ENCODE results near the gene RAE1.
"Not testable (repeated sequence)": the region's sequence is repeated elsewhere in the genome, so short reads cannot be mapped to it uniquely, and the experiment has no call there.

The RAE1 gene

DNA sequence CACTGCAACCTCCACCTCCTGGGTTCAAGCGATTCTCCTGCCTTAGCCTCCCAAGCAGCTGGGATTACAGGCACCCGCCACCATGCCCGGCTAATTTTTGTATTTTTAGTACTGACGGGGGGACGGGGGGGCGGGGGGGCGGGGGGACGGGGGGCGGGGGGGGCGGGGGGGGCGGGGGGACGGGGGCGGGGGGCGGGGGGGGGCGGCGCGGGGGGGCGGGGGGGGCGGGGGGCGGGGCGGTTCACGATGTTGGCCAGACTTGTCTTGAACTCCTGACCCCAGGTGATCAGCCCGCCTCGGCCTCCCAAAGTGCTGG, 371 bp upstream of the RAE1 start:
- H3K27ac ChIP-seq (ENCODE audit: low read length); H3K9me3 ChIP-seq (ENCODE audit: control insufficient read depth, low read depth, low read length): not testable (repeated sequence)

DNA sequence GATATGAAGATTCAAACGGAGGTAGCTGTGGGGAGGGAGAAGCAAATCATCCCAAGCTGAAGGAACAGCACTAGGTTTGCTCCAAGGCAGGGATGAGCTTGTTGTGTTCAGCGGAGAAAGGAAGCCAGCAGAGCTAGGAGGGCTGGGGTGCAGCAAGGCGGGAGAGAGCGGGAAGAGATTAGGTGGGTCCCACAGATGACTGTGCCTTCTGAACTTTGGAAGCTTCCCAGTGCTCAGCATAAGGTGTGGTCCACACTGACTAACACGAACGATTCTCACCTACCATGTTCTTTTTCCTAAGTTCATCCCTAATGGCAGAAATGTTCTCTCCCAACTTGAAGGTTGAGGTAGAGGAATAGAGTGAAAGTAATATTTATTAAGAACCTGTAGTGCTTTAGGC, 1.2 kb downstream of the RAE1 start:
- Histone ChIP-seq H3K9ac (ENCODE audit: low read length) (no peak overlapping the region), H3K4me3 (ENCODE audit: low read length) (peak overlapping the region; percentile 90), H3K9me3 (ENCODE audit: control insufficient read depth, low read depth, low read length) (no peaks in the 10 kb centered on the region), H3K36me3 (ENCODE audit: control insufficient read depth, low read depth, low read length) (peaks cover 27% of the 10 kb centered on the region), H3K27me3 (ENCODE audit: control insufficient read depth, insufficient read depth, low read length) (no peaks in the 10 kb centered on the region), H3K4me1 (ENCODE audit: control insufficient read depth, low read depth, low read length) (peaks cover 7% of the 10 kb centered on the region), H3K27ac (ENCODE audit: low read length) (no peak overlapping the region)

More for the DNA sequence above, 371 bp upstream of the RAE1 start:
- Histone ChIP-seq H3K9ac (ENCODE audit: low read length) (peak overlapping the region; percentile 78), H3K36me3 (ENCODE audit: control insufficient read depth, low read depth, low read length) (peaks cover 27% of the 10 kb centered on the region), H3K4me3 (ENCODE audit: low read length) (peak overlapping the region; percentile 90)
- not testable (repeated sequence) for H3K27me3 ChIP-seq (ENCODE audit: control insufficient read depth, insufficient read depth, low read length); H3K4me1 ChIP-seq (ENCODE audit: control insufficient read depth, low read depth, low read length)

DNA sequence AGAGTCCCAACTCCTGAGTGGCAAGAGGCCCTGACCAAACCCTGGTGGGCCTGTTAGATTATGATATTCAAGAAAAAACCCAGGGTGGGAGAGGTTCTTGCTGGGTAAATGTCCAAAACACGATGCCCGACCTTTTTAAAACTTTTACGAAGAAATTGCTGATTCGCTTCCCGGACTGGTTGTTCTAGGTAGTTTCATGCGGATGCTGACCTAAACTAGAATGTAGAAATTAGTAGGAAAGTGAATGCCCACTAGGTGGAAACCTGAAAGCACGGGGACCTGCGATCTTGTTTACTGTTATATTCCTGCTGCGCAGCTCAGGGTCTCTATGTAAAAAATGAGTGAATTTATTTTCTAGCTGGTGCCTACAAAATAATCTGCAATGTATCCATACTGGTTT, 2.3 kb downstream of the RAE1 start:
- no peak overlapping the region for H3K27ac ChIP-seq (ENCODE audit: low read length)
- no peak overlapping the region for H3K4me3 ChIP-seq (ENCODE audit: low read length)
- H3K4me1 ChIP-seq (ENCODE audit: control insufficient read depth, low read depth, low read length) = peaks cover 7% of the 10 kb centered on the region
- H3K27me3 ChIP-seq (ENCODE audit: control insufficient read depth, insufficient read depth, low read length) = no peaks in the 10 kb centered on the region
- peaks cover 27% of the 10 kb centered on the region for H3K36me3 ChIP-seq (ENCODE audit: control insufficient read depth, low read depth, low read length)
- H3K9me3 ChIP-seq (ENCODE audit: control insufficient read depth, low read depth, low read length) = no peaks in the 10 kb centered on the region
- H3K9ac ChIP-seq (ENCODE audit: low read length) = no peak overlapping the region

DNA sequence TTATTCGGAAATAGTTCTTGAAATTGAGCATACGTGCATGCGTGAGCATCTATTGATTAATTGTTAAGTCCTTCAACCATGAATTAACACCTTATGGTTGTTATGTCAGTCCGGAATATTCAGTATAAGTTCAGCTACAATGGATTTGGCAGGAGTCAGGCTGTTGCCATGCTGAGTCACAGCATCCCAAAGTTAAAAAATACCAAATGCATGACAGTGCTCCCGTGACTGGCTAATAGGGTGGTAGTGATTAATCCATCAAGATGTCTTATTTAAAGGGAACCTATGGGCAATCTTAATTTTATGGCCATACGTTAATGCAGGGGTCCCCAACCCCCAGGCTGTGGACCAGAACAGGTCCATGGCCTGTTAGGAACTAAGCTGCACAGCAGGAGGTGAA, 10.5 kb downstream of the RAE1 start:
- no peak overlapping the region for H3K9ac ChIP-seq (ENCODE audit: low read length)
- peaks cover 42% of the 10 kb centered on the region for H3K36me3 ChIP-seq (ENCODE audit: control insufficient read depth, low read depth, low read length)
- H3K27ac ChIP-seq (ENCODE audit: low read length) = no peak overlapping the region
- no peaks in the 10 kb centered on the region for H3K9me3 ChIP-seq (ENCODE audit: control insufficient read depth, low read depth, low read length)
- H3K27me3 ChIP-seq (ENCODE audit: control insufficient read depth, insufficient read depth, low read length) = no peaks in the 10 kb centered on the region
- H3K4me1 ChIP-seq (ENCODE audit: control insufficient read depth, low read depth, low read length) = no peaks in the 10 kb centered on the region
- no peak overlapping the region for H3K4me3 ChIP-seq (ENCODE audit: low read length)

DNA sequence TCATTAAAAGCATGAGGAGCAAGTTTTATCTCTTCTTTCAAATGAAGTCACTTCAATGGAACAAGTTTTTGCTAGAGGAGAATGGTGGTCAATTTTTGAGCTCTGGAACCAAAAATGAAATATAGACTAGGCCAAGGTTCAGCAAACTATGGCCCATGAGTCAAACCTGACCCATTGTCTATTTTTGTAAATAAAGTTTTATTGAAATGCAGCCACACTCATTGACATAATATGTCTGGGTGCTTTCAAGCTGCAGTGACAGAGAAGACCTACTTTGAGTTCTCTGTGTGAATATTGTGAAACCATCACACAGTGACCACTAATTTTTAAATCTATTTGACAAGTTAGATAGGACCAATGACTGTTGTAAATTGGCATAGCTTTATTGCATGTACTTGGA, 13.4 kb downstream of the RAE1 start:
- Histone ChIP-seq H3K27ac (ENCODE audit: low read length) (no peak overlapping the region), H3K9ac (ENCODE audit: low read length) (no peak overlapping the region), H3K9me3 (ENCODE audit: control insufficient read depth, low read depth, low read length) (no peaks in the 10 kb centered on the region), H3K36me3 (ENCODE audit: control insufficient read depth, low read depth, low read length) (peaks cover 71% of the 10 kb centered on the region), H3K4me3 (ENCODE audit: low read length) (no peak overlapping the region), H3K27me3 (ENCODE audit: control insufficient read depth, insufficient read depth, low read length) (no peaks in the 10 kb centered on the region), H3K4me1 (ENCODE audit: control insufficient read depth, low read depth, low read length) (no peaks in the 10 kb centered on the region)

DNA sequence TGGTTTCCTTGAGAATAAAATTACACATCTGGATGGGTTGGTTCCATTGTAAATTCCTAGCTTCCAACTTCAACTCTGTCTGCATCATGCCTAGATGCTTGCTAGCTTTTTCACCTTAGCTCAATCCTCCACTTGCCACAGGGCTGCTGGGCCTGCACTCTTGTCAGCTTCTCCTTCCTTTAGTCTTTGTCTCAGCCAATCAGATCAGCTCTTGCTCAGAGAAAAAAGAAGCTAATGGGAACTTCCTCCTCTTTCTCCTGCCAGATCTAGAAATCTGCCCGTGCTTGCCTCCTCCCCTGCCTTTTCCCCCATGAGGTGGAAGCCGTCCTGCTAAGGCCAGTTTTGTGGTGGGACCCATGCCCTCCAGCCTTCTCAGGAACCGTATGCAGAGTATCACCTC, 18.5 kb downstream of the RAE1 start:
- Histone ChIP-seq H3K27ac (ENCODE audit: low read length) (no peak overlapping the region), H3K9ac (ENCODE audit: low read length) (no peak overlapping the region), H3K4me3 (ENCODE audit: low read length) (no peak overlapping the region), H3K36me3 (ENCODE audit: control insufficient read depth, low read depth, low read length) (peaks cover 96% of the 10 kb centered on the region), H3K9me3 (ENCODE audit: control insufficient read depth, low read depth, low read length) (no peaks in the 10 kb centered on the region), H3K4me1 (ENCODE audit: control insufficient read depth, low read depth, low read length) (no peaks in the 10 kb centered on the region), H3K27me3 (ENCODE audit: control insufficient read depth, insufficient read depth, low read length) (no peaks in the 10 kb centered on the region)

DNA sequence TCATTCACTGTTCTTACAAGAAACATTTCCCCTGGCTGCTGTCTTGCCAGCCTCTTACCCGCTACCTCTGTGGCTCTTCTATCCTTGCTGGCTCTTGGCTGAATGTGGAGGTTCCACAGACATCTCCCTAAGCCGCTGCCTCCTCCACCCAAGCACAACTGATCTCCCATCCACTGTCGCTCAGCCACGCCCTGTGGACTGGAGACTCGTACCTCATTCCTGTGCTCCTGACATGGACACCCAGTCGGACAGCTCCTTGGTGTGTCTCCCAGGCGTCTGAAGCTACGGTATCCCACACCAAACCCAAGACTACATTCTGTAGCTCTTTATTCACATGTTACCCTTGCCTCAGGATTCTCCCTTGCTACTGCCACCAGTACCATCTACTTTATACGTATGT, 19.3 kb downstream of the RAE1 start:
- Histone ChIP-seq H3K9ac (ENCODE audit: low read length) (no peak overlapping the region), H3K36me3 (ENCODE audit: control insufficient read depth, low read depth, low read length) (peaks cover 99% of the 10 kb centered on the region), H3K9me3 (ENCODE audit: control insufficient read depth, low read depth, low read length) (no peaks in the 10 kb centered on the region), H3K4me1 (ENCODE audit: control insufficient read depth, low read depth, low read length) (no peaks in the 10 kb centered on the region), H3K27me3 (ENCODE audit: control insufficient read depth, insufficient read depth, low read length) (no peaks in the 10 kb centered on the region), H3K27ac (ENCODE audit: low read length) (no peak overlapping the region), H3K4me3 (ENCODE audit: low read length) (no peak overlapping the region)

DNA sequence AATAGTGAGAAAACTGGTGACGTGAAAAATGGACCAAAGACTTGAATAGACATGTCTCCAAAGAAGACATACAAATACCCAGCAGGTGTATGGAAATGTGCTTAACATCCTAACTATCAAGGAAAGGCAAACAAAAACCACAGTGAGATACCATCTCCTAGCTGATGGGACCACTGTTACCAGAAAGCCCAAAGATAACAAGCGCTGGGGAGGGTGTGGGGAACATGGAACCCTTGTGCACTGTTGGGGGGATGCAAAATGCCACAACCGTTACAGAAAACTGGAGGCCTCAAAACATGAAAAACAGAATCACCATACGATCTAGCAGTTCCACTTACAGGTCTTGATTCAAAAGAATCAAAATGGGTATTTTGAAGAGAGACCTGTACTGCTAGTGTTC, 20.3 kb downstream of the RAE1 start:
- no peak overlapping the region for H3K4me3 ChIP-seq (ENCODE audit: low read length)
- no peaks in the 10 kb centered on the region for H3K9me3 ChIP-seq (ENCODE audit: control insufficient read depth, low read depth, low read length)
- no peak overlapping the region for H3K9ac ChIP-seq (ENCODE audit: low read length)
- H3K27ac ChIP-seq (ENCODE audit: low read length) = no peak overlapping the region
- H3K36me3 ChIP-seq (ENCODE audit: control insufficient read depth, low read depth, low read length) = peaks cover 97% of the 10 kb centered on the region
- H3K4me1 ChIP-seq (ENCODE audit: control insufficient read depth, low read depth, low read length) = no peaks in the 10 kb centered on the region
- no peaks in the 10 kb centered on the region for H3K27me3 ChIP-seq (ENCODE audit: control insufficient read depth, insufficient read depth, low read length)

DNA sequence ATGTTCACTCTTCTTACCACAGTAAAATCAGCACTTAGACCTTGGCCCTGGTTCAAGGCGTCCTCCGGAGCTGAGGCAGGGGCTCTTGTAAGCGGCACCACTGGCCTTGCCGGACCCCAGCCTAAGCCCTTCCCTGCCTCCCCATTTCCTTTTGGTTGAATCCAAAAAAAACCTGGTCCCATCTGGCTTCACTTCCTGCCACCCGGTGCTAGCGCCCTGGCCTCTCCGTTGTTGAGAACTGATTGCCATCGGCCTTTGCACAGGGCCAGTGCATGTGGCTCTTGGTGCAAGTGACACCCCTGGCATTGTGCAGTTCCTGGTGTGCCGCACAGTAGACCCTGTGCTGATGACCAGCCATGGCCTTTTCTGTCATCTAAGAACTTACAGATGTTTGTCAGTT, 21.1 kb downstream of the RAE1 start:
- Histone ChIP-seq H3K9me3 (ENCODE audit: control insufficient read depth, low read depth, low read length) (no peaks in the 10 kb centered on the region), H3K36me3 (ENCODE audit: control insufficient read depth, low read depth, low read length) (peaks cover 97% of the 10 kb centered on the region), H3K9ac (ENCODE audit: low read length) (no peak overlapping the region), H3K4me3 (ENCODE audit: low read length) (no peak overlapping the region), H3K27me3 (ENCODE audit: control insufficient read depth, insufficient read depth, low read length) (no peaks in the 10 kb centered on the region), H3K4me1 (ENCODE audit: control insufficient read depth, low read depth, low read length) (no peaks in the 10 kb centered on the region), H3K27ac (ENCODE audit: low read length) (no peak overlapping the region)

DNA sequence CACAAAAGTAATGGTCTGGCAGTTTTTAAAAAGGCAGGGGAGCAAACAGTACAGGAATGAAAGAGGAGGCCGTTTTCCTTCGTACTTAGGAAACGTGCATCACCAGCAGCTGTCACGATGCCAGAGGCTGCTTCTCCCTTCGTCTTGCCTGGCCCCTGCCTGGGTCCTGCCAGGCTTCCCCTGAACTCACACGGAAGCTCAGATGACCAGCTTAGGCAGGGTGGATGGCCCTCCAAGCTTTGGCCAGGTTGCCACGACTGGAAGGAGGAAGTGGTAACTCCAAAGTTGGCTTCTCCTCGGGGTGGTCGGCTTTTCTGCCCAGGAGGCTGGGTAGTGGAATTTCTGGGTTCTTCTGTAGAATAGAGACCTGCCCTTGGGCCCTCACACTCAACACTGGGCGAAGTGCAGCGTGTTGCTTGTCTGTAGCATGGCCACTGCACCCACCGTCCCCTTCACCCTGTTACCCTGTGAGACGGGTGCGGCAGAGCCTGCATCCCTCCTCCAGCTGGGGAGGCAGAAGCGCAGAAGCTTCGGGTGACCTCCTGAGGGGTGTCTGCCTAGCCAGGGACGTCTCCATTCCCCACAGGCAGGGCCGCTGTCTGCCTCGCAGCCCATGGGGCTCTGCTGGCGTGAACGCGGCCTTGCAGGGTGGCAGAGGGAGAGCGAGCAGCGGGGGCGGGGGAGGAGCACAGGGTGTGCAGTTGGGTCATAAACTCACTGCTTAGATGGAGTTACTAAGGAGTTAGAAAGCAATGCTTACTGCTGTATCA, 21.7 kb downstream of the RAE1 start:
- Histone ChIP-seq H3K4me3 (ENCODE audit: low read length) (no peak overlapping the region), H3K27ac (ENCODE audit: low read length) (no peak overlapping the region), H3K27me3 (ENCODE audit: control insufficient read depth, insufficient read depth, low read length) (no peaks in the 10 kb centered on the region), H3K9ac (ENCODE audit: low read length) (no peak overlapping the region), H3K4me1 (ENCODE audit: control insufficient read depth, low read depth, low read length) (no peaks in the 10 kb centered on the region), H3K36me3 (ENCODE audit: control insufficient read depth, low read depth, low read length) (peaks cover 97% of the 10 kb centered on the region), H3K9me3 (ENCODE audit: control insufficient read depth, low read depth, low read length) (no peaks in the 10 kb centered on the region)

DNA sequence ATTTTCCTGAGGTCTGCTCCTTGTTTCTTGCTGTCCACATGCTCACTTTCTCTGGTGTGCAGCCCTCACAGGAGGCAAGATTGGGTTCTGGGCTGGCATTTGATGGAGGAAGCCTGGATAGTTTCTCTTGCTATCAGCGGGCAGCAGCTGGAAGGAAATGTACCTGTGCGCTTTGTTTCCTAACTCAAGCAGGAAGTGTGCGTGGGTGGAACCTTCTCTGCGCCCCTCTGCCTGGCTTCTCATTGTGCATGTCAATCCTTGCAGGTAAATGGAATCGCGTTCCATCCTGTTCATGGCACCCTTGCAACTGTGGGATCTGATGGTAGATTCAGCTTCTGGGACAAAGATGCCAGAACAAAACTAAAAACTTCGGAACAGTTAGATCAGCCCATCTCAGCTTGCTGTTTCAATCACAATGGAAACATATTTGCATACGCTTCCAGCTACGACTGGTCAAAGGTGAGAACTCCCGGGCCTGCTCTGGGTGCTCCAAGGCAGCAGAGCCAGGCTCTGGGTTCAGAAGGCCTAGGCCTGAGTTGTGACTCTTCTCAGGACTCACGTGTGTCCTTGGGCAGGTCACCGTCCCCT, 23.4 kb downstream of the RAE1 start:
- Histone ChIP-seq H3K9ac (ENCODE audit: low read length) (no peak overlapping the region), H3K4me3 (ENCODE audit: low read length) (no peak overlapping the region), H3K4me1 (ENCODE audit: control insufficient read depth, low read depth, low read length) (no peaks in the 10 kb centered on the region), H3K9me3 (ENCODE audit: control insufficient read depth, low read depth, low read length) (no peaks in the 10 kb centered on the region), H3K27me3 (ENCODE audit: control insufficient read depth, insufficient read depth, low read length) (no peaks in the 10 kb centered on the region), H3K27ac (ENCODE audit: low read length) (no peak overlapping the region), H3K36me3 (ENCODE audit: control insufficient read depth, low read depth, low read length) (peaks cover 94% of the 10 kb centered on the region)

DNA sequence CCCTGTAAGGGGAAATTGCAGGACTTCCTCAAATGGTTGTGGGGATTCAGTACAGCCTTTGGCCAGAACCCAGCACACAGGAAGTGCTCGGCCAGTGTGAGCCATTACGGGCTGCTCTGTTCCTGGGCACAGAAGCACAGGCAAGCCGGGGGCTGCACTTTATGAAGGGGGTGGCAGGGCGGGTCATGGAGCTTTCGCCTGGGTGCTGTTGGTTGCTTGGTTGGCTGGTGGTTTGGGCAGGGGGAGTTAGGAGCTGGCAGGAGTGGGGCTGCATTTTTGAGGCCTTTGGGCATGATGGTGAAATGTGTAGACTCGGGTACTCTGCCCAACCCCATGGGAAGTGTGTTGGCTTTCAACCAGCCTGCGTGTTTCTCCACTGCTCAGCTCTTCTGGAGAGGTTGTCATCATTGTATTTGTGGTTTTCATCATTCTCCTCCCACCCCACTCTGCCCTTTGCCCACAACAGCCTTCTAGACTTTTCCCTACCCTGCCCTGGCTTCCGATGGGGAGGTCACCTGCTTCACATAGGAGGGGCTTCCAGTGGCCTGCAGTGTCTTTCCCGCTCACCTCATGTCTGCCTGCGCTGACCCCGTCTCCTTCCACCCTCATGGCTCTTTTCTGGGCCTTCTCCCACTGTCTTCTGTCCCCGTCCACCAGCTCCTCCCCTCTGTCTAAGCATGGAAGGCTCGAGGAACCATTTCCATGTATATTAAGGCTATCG, 24.0 kb downstream of the RAE1 start:
- Histone ChIP-seq H3K4me3 (ENCODE audit: low read length) (no peak overlapping the region), H3K4me1 (ENCODE audit: control insufficient read depth, low read depth, low read length) (no peaks in the 10 kb centered on the region), H3K36me3 (ENCODE audit: control insufficient read depth, low read depth, low read length) (peaks cover 93% of the 10 kb centered on the region), H3K27ac (ENCODE audit: low read length) (no peak overlapping the region), H3K27me3 (ENCODE audit: control insufficient read depth, insufficient read depth, low read length) (no peaks in the 10 kb centered on the region), H3K9me3 (ENCODE audit: control insufficient read depth, low read depth, low read length) (no peaks in the 10 kb centered on the region), H3K9ac (ENCODE audit: low read length) (no peak overlapping the region)
